ENCODE results near the gene PVALB. TPM values are rescaled to one million over a fixed set of nuclear protein-coding genes. Genes with fewer than 3 reads are reported as not detected.

The PVALB gene
- total RNA-seq, 1 donor from 2014 or later = not detected

DNA sequence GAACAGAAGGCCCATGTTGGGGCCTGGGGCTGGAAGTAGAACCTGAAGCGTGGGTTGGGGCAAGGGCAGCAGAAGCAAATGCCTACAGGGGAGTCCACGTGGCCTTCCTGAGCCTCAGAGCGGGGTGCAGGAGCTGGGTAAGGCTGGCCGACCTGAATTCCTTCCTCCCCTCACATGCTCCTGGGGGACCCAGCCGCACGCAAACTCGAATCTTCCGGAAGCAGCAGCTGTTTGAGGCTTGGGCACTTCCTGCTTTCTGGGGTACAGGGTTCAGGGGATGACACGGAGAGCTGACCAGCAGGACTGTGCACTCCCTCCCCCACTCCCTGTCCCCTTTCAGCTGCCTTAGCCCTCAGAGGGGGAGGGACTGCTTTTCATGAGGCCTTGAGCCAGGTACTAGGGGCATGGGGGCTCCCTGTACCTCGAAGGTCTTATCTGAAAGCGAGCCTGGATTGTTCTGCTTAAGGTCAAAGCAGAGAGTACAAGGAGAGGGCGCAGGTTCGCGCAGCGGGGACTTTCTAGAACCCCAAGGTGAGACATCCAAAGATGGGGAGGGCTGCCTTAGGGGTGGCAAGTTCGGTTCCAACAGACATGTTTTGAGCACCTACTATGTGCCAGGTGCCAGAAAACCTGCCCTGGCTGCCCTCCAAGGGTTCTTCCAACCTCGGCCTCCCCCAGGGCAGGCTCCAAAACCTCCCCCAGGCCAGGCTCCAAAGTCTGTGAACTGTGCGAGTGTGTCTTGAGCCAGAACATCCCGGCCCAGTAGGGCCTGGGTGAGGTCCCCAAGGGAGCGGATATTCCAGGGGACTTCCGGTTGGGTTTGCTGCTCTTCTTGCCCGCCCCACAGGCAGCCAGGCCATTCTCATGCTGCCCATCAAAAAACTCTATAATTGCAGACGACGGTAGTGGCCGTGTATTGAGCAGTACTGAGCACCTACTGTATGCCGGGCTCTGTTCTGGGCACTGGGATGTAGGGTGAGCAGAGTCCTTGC lies 45.7 kb upstream of the PVALB start:
- TF ChIP-seq, protein P1, sequence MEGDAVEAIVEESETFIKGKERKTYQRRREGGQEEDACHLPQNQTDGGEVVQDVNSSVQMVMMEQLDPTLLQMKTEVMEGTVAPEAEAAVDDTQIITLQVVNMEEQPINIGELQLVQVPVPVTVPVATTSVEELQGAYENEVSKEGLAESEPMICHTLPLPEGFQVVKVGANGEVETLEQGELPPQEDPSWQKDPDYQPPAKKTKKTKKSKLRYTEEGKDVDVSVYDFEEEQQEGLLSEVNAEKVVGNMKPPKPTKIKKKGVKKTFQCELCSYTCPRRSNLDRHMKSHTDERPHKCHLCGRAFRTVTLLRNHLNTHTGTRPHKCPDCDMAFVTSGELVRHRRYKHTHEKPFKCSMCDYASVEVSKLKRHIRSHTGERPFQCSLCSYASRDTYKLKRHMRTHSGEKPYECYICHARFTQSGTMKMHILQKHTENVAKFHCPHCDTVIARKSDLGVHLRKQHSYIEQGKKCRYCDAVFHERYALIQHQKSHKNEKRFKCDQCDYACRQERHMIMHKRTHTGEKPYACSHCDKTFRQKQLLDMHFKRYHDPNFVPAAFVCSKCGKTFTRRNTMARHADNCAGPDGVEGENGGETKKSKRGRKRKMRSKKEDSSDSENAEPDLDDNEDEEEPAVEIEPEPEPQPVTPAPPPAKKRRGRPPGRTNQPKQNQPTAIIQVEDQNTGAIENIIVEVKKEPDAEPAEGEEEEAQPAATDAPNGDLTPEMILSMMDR (IDR thresholded peaks at IDR 0.05; ENCODE audit: insufficient read depth, low read length, poor library complexity, severe bottlenecking) = no peak
- H3K36me3 ChIP-seq (ENCODE audit: control insufficient read depth, insufficient read depth, low read length) = no peaks in the 10 kb centered on the region
- peaks cover 8% of the 10 kb centered on the region for H3K27me3 ChIP-seq (ENCODE audit: control insufficient read depth, insufficient read depth, low read length)
- DNase-seq (ENCODE audit: low read depth) = no peak
- no peak overlapping the region for H3K4me3 ChIP-seq (ENCODE audit: low read depth, low read length)

DNA sequence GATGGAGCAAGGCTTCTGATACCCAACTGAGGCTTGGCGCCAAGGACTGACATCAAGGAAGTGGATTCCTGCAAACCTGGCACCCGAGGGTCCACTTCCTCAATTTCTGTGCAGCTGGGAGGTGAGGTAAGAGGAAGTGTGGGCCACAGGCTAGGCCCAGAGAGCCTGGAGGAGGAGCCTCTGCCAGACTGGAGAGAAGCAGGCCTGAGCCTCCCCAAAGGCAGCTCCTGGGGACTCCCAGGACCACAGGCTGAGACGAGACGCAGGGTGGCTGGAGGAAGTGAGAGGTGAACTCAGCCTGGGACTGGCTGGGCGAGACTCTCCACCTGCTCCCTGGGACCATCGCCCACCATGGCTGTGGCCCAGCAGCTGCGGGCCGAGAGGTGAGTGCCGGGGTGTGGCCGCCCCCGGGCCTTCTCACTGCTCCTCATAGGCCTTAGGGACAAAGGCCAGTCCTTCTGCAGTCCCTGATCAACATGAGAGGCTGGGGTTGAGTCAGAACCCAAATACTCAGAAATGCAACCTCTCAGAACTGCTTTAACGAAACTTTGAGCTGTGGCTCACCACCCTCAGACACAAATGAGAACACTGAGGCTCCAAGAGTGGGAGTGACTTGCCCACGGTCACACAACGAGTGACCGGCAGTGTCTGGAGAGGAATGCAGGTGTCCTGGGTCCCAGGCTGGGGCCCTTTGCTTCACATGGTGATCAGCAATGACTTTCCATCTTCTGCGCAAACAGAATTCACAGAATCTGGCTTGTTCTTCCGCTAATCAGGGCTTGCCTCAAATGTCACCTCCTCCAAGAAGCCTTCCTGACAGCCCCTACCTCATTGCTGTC lies 44.2 kb upstream of the PVALB start, which contains the start of gene NCF4:
Gene NCF4, plus strand, starts transcription at position 186 of the 839 bp plus-strand sequence. Its CDS starts 166 bp downstream, at position 352.
- Histone ChIP-seq H3K36me3 (ENCODE audit: control insufficient read depth, insufficient read depth, low read length) (no peaks in the 10 kb centered on the region), H3K4me3 (ENCODE audit: low read depth, low read length) (no peak within 1 kb of the TSS), H3K27me3 (ENCODE audit: control insufficient read depth, insufficient read depth, low read length) (peaks cover 13% of the 10 kb centered on the region)
- DNase-seq (ENCODE audit: low read depth) = no peak
- TF ChIP-seq, protein P1 (IDR thresholded peaks at IDR 0.05; ENCODE audit: insufficient read depth, low read length, poor library complexity, severe bottlenecking) = no peak

DNA sequence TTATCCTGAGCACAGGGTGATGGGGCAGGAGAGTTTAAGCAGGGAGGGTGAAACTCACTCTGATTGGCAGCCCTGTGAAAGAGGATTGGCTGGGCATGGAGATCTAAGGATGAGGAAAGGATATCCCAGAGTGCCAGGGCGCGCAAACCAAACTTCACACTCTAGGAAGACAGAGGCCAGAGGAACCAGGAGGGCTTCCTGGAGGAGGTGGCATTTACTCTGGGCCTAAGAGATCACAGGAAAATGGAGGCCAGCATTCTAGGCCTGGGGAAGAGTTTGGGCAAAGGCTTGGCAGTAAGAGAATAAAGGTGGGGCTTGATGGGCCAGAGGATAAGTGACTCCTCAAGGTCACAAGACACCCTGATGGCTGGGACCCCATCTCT lies 43.6 kb upstream of the PVALB start:
- H3K27me3 ChIP-seq (ENCODE audit: control insufficient read depth, insufficient read depth, low read length) = peaks cover 13% of the 10 kb centered on the region
- no peaks in the 10 kb centered on the region for H3K36me3 ChIP-seq (ENCODE audit: control insufficient read depth, insufficient read depth, low read length)
- no peak overlapping the region for H3K4me3 ChIP-seq (ENCODE audit: low read depth, low read length)
- no peak for DNase-seq (ENCODE audit: low read depth)
- TF ChIP-seq, protein P1 (IDR thresholded peaks at IDR 0.05; ENCODE audit: insufficient read depth, low read length, poor library complexity, severe bottlenecking) = no peak

DNA sequence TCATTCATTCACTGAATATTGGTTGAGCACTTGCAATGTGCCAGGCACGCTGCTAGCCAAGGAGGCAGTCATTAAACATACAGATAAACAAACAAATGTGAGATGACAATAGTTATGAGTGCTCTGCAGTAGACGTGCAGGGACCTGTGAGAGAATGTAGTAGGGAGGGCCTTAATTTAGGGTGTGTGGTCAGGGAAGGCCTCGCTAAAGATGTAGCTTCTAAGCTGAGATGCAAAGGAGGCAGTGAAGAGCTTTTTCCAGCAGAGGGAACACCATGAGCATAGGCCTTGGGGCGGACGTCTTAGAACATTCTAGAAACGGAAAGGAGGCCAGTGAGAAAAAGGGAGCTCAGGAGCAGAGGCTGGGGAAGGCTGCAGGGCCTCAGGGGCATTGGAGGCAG lies 43.2 kb upstream of the PVALB start:
- peaks cover 16% of the 10 kb centered on the region for H3K27me3 ChIP-seq (ENCODE audit: control insufficient read depth, insufficient read depth, low read length)
- H3K4me3 ChIP-seq (ENCODE audit: low read depth, low read length) = no peak overlapping the region
- TF ChIP-seq, protein P1 (IDR thresholded peaks at IDR 0.05; ENCODE audit: insufficient read depth, low read length, poor library complexity, severe bottlenecking) = no peak
- no peaks in the 10 kb centered on the region for H3K36me3 ChIP-seq (ENCODE audit: control insufficient read depth, insufficient read depth, low read length)
- DNase-seq (ENCODE audit: low read depth) = no peak

DNA sequence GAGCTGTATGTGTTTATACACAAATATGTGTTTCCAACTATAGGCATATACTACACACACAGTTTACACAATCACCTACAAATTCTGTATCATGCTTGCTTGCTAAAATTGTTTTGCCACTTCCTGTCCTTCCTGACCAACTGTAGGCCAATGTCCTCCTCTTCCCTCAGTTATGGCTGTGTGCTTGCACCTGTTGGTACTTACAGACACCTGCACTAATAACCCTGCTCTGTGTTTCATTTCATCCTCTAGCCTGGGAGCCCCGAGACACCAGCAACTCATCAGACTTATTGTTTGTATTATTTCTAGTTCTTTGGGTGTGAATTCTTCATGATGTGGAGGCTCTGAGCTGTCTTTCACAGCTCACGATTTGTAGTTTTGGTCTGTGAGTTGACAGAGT lies 42.1 kb upstream of the PVALB start:
- Histone ChIP-seq H3K4me3 (ENCODE audit: low read depth, low read length) (no peak overlapping the region), H3K27me3 (ENCODE audit: control insufficient read depth, insufficient read depth, low read length) (peaks cover 16% of the 10 kb centered on the region), H3K36me3 (ENCODE audit: control insufficient read depth, insufficient read depth, low read length) (no peaks in the 10 kb centered on the region)
- no peak for DNase-seq (ENCODE audit: low read depth)
- TF ChIP-seq, protein P1 (IDR thresholded peaks at IDR 0.05; ENCODE audit: insufficient read depth, low read length, poor library complexity, severe bottlenecking) = no peak
